ENCODE results near the gene PLD6.

Gene PLD6

GRCh38 chr17:17243163-17243562 is 37.0 kb upstream of the PLD6 start:
- no peak overlapping the region for H3K4me3 ChIP-seq (ENCODE audit: low read depth, low read length)
- no peak for DNase-seq
- no peak overlapping the region for H3K27ac ChIP-seq

DNA sequence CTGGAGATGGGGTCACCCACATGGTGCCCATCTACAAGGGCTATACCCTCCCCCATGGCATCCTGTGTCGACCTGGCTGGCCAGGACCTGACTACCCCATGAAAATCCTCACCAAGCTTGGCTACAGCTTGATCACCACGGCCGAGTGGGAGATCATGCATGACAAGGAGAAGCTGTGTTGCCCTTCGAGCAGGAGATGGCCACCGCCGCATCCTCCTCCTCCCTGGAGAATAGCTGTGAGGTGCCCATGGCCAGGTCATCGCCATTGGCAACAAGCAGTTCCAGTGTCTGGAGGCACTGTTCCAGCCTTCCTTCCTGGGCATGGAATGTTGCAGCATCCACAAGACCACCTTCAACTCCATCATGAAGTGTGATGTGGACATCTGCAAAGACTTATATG is 36.1 kb upstream of the PLD6 start:
- Histone ChIP-seq H3K4me3 (ENCODE audit: low read depth, low read length) (no peak overlapping the region), H3K36me3 (peaks cover 20% of the 10 kb centered on the region), H3K27ac (no peak overlapping the region), H3K9me3 (ENCODE audit: severe bottlenecking) (no peaks in the 10 kb centered on the region), H3K27me3 (ENCODE audit: insufficient read depth, low read depth, severe bottlenecking) (no peaks in the 10 kb centered on the region)
- TF ChIP-seq, protein P1, sequence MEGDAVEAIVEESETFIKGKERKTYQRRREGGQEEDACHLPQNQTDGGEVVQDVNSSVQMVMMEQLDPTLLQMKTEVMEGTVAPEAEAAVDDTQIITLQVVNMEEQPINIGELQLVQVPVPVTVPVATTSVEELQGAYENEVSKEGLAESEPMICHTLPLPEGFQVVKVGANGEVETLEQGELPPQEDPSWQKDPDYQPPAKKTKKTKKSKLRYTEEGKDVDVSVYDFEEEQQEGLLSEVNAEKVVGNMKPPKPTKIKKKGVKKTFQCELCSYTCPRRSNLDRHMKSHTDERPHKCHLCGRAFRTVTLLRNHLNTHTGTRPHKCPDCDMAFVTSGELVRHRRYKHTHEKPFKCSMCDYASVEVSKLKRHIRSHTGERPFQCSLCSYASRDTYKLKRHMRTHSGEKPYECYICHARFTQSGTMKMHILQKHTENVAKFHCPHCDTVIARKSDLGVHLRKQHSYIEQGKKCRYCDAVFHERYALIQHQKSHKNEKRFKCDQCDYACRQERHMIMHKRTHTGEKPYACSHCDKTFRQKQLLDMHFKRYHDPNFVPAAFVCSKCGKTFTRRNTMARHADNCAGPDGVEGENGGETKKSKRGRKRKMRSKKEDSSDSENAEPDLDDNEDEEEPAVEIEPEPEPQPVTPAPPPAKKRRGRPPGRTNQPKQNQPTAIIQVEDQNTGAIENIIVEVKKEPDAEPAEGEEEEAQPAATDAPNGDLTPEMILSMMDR (IDR thresholded peaks at IDR 0.05; ENCODE audit: low read depth, low read length), result no peak
- DNase-seq, result no peak

More at GRCh38 chr17:17243163-17243562, 37.0 kb upstream of the PLD6 start:
- H3K36me3 ChIP-seq, result peaks cover 29% of the 10 kb centered on the region
- TF ChIP-seq, protein P1 (IDR thresholded peaks at IDR 0.05; ENCODE audit: low read depth, low read length), result no peak
- H3K27me3 ChIP-seq (ENCODE audit: insufficient read depth, low read depth, severe bottlenecking), result no peaks in the 10 kb centered on the region
- no peaks in the 10 kb centered on the region for H3K9me3 ChIP-seq (ENCODE audit: severe bottlenecking)

DNA sequence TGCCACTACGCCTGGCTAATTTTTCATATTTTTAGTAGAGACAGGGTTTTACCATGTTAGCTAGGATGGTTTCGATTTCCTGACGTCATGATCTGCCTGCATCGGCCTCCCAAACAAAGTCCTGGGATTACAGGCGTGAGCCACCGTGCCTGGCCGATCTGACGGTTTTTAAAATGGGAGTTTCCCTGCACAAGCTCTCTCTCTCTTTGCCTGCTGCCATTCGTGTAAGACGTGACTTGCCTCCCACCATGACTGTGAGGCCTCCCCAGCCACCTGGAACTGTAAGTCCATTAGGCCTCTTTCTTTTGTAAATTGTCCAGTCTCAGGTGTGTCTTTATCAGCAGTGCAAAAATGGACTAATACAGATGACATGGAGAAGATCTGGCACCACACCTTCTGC is 35.5 kb upstream of the PLD6 start:
- Histone ChIP-seq H3K4me3 (ENCODE audit: low read depth, low read length) (no peak overlapping the region), H3K9me3 (ENCODE audit: severe bottlenecking) (no peaks in the 10 kb centered on the region), H3K27ac (no peak overlapping the region), H3K27me3 (ENCODE audit: insufficient read depth, low read depth, severe bottlenecking) (no peaks in the 10 kb centered on the region), H3K36me3 (peaks cover 17% of the 10 kb centered on the region)
- no peak for DNase-seq
- TF ChIP-seq, protein P1 (IDR thresholded peaks at IDR 0.05; ENCODE audit: low read depth, low read length), result no peak

DNA sequence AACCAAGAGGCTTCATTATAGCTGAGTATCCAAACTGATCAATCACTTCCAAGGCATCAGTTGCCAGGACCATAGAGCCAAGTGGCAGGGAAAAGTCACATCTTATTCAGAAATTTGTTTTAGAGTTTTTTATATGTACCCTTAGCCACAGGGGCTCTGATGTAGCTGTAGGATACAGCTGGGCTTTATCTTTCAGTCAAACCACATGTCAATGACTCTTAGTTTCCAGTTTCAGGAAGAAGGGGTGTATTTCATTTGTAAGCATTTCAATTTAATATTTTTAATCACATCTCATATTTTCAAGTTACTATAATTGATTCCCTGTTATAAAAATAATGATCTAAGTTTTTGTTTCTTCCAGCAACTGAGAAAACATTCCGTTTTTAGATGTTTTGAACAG is 33.7 kb upstream of the PLD6 start:
- Histone ChIP-seq H3K36me3 (peaks cover 7% of the 10 kb centered on the region), H3K27ac (no peak overlapping the region), H3K27me3 (ENCODE audit: insufficient read depth, low read depth, severe bottlenecking) (no peaks in the 10 kb centered on the region), H3K9me3 (ENCODE audit: severe bottlenecking) (no peaks in the 10 kb centered on the region), H3K4me3 (ENCODE audit: low read depth, low read length) (no peak overlapping the region)
- TF ChIP-seq, protein P1 (IDR thresholded peaks at IDR 0.05; ENCODE audit: low read depth, low read length), result no peak
- no peak for DNase-seq

DNA sequence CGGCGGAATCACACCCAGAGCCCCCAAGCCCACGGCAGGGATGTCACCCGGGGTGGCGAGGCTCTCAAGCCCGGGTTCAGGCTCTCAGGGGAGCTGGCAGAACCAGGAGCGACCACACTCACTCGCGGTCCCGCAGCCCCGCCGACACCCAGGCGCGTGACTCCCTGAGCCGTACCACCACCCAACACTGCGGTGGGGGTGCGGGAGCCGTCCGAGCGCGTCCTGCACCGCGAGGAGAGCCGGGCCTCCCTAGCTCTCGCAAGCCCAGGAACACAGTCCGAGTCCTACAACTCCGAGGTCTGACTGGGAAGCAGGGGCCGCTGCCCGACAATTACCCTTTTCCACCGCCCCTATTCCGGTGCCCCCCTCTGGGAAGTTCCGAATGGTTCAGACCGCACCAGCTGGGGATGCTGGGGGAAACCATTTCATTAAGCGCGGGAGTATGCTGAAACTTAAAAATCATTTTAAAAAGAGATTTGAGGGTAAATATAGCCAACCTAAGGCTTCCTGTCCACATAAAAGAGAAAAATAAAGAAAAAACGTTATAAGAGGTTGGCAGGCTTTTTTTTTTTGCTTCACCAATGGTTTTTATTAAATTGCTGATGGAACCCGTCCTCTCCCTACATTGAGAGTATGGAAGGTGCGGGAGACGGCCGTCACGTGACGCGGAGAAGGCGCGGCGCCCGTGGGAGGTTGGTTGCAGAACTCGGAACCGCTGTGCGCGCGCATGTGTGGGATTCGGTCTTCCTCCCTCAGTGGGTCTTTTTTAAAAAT is 31.1 kb upstream of the PLD6 start, which contains the start of gene FLCN:
FLCN (minus strand) TSS at position 143 of the 774 bp plus-strand sequence. CDS start 9,031 bp downstream, outside the sequence.
- TF ChIP-seq, protein P1 (IDR thresholded peaks at IDR 0.05; ENCODE audit: low read depth, low read length), result no peak
- H3K4me3 ChIP-seq (ENCODE audit: low read depth, low read length), result peak within 1 kb of the TSS; percentile 89

More for the DNA sequence above, 31.1 kb upstream of the PLD6 start, which contains the start of gene FLCN:
- Histone ChIP-seq H3K36me3 (peaks cover 12% of the 10 kb centered on the region), H3K27me3 (ENCODE audit: insufficient read depth, low read depth, severe bottlenecking) (no peaks in the 10 kb centered on the region), H3K27ac (peak within 1 kb of the TSS; percentile 100), H3K9me3 (ENCODE audit: severe bottlenecking) (no peaks in the 10 kb centered on the region)
- DNase-seq, result peak; percentile 85

Data from WERI-Rb-1 (cell line).